Transverse colon (tissue), 4 donors: ENCODE data around the gene XRCC4. TPM values are rescaled to one million over a fixed set of nuclear protein-coding genes. Genes with fewer than 3 reads are reported as not detected.

Experiments
- DNase-seq: peaks from one replicate; pipeline ENCODE4 v3.0.0-alpha.2; 2019
- H3K27ac ChIP-seq, 4 donors: fragments of 200-600 bp; sonication (generic); 2 replicates each; pipeline ENCODE4 v1.5.1; 2016 to 2018; ENCODE audit warnings: inconsistent platforms in 4 of 4
- H3K27me3 ChIP-seq: fragments of 200-600 bp; sonication (generic); 2 replicates; pipeline ENCODE4 v1.5.1; 2017; ENCODE audit warnings: inconsistent platforms
- H3K36me3 ChIP-seq, 4 donors: fragments of 200-600 bp; sonication (generic); 2 replicates each; pipeline ENCODE4 v1.5.1; 2017 to 2019; ENCODE audit warnings: inconsistent platforms in 4 of 4
- H3K4me1 ChIP-seq, 4 donors: fragments of 200-600 bp; sonication (generic); 2 replicates each; pipeline ENCODE4 v1.5.1; 2017 to 2020; ENCODE audit warnings: inconsistent platforms in 4 of 4
- H3K4me3 ChIP-seq, 4 donors: fragments of 200-600 bp; sonication (generic); 1 replicate in 1 of 4; 2 replicates in 3 of 4; pipeline versions ENCODE4 v1.5.1 to v1.6.1; 2017 to 2019; ENCODE audit warnings: inconsistent platforms in 4 of 4
- H3K9me3 ChIP-seq, 2 donors: fragments of 200-600 bp; sonication (generic); 2 replicates each; pipeline ENCODE4 v1.5.1; 2017 to 2019; ENCODE audit warnings: inconsistent platforms in 2 of 2
- CTCF ChIP-seq, 5 experiments: fragments of 200-600 bp in 3 of 5; fragments of 450-650 bp in 2 of 5; sonication (generic) in 3 of 5; IDR thresholded peaks; 1 replicate in 2 of 5; 2 replicates in 3 of 5; pipeline ENCODE4 v1.5.1; 2016 to 2017; ENCODE audit warnings: antibody characterized with exemption in 5 of 5, inconsistent platforms in 3 of 5, mild to moderate bottlenecking in 2 of 5, moderate library complexity in 1 of 5
- EP300 ChIP-seq: sonication (generic); formaldehyde crosslinking; IDR thresholded peaks from one replicate; pipeline ENCODE4 v1.6.1; 2017; ENCODE audit warnings: antibody characterized with exemption, low read depth
- POLR2A ChIP-seq: fragments of 450-650 bp; IDR thresholded peaks from one replicate; pipeline ENCODE4 v1.6.1; 2016; ENCODE audit warnings: antibody characterized with exemption, mild to moderate bottlenecking, moderate library complexity
- POLR2AphosphoS5 ChIP-seq, 3 donors: sonication (generic); formaldehyde crosslinking; IDR thresholded peaks; one replicate each; pipeline ENCODE4 v1.6.1; 2016; ENCODE audit warnings: antibody characterized with exemption in 3 of 3
- WGBS, 2 donors: methylation state at CpG; one replicate each; pipeline ENCODE4 v1.1.5; 2018; ENCODE audit warnings: low coverage in 1 of 2; 5-methylcytosine and 5-hydroxymethylcytosine counted together
- in situ Hi-C, 4 donors: fragments of 200-750 bp; cut with MboI; loops; one replicate each; pipeline versions ENCODE4 v1.15.0 to v1.15.1; 2017; ENCODE audit warnings: low sequenced_read_pairs in 3 of 4, low pct_ligation_motif_present in 1 of 4, low pct_unique_long_range_greater_than_20kb in 1 of 4
- intact Hi-C: fragments of 100-400 bp; cut with DNase I; formaldehyde crosslinking; loops from one replicate; pipeline ENCODE4 v1.15.1; 2023; ENCODE audit warnings: low total_unique reads
- total RNA-seq, 4 donors: library from RNA; depleted of rRNA; stranded (reverse); fragments of >200 nt; gene quantifications; one replicate each; pipeline ENCODE4 v1.1.0, GENCODE V29; 2016

XRCC4 gene
- total RNA-seq, 4 donors from 2014 or later = 0.60 to 8.1 (median 7.3) TPM; not detected in 1

DNA sequence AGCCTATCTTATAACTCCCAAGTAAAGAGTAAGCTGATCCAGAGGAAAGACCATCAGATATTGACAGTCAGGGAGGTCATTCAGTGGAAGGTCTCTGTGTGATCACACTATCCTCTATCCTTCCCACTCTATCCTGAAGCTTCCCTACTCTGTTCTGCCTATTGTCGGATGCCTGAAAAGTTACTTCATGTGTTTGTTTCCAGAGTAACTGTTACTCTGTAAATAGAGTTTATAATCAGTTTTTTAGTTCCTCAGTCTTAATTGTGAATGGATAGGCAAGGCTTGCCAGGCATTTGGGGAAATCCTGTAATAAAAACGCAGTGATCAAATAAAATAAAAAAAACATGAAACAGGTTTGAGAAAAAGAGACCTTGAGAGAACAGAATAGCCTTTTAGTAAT, 79.8 kb downstream of the XRCC4 start:
- H3K27ac ChIP-seq = no peak overlapping the region
- no peaks in the 10 kb centered on the region for H3K27me3 ChIP-seq
- TF ChIP-seq POLR2A = no peak
- TF ChIP-seq POLR2AphosphoS5 (IDR thresholded peaks at IDR 0.05) = no peak
- TF ChIP-seq CTCF (IDR thresholded peaks at IDR 0.05) = no peak
- no peak for TF ChIP-seq EP300
- in situ Hi-C loops (no loop called here), intact Hi-C loops (no loop called here)
- H3K36me3 ChIP-seq = no peaks in the 10 kb centered on the region
- H3K4me1 ChIP-seq = peaks cover 0 to 6% (median 0%) of the 10 kb centered on the region in 4 donors
- WGBS, 2 donors = 39 to 48% methylated on average over 2 of the region's 2 CpGs
- no peaks in the 10 kb centered on the region for H3K9me3 ChIP-seq
- H3K4me3 ChIP-seq = no peak overlapping the region
- DNase-seq = no peak

- no peak for DNase-seq
- 57 to 93% methylated on average over 2 to 3 of the region's 3 CpGs for WGBS, 2 donors
- no peaks in the 10 kb centered on the region for H3K4me1 ChIP-seq
- TF ChIP-seq POLR2A (no peak), EP300 (no peak)
- no peaks in the 10 kb centered on the region for H3K27me3 ChIP-seq
- no peak overlapping the region for H3K27ac ChIP-seq
- no peaks in the 10 kb centered on the region for H3K36me3 ChIP-seq
- no peak overlapping the region for H3K4me3 ChIP-seq
- in situ Hi-C loops = no loop called here
- H3K9me3 ChIP-seq = no peaks in the 10 kb centered on the region
- intact Hi-C loops = no loop called here
Measured at GRCh38 chr5:83162601-83163000, 85.3 kb downstream of the XRCC4 start.

DNA sequence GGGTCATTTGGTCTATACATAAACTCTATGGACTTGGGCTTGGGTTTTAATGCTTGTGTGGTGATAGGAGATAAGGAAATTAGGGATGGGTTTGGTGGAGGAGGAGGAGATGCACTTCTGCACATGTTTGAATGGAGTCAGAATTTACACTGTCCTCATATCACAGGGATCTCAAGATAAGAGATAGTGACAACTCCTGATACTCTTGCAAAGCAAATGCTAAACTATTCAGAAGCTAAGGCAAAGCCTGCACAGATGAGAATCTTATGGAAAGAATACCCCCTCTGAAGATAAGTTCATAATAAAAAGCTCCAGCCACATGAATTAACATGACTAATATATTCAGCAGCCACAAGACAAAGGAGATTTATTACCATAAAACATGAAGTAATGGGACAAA, 90.2 kb downstream of the XRCC4 start:
- Histone ChIP-seq H3K36me3 (no peaks in the 10 kb centered on the region), H3K4me1 (no peaks in the 10 kb centered on the region), H3K27ac (no peak overlapping the region), H3K4me3 (no peak overlapping the region), H3K9me3 (no peaks in the 10 kb centered on the region), H3K27me3 (no peaks in the 10 kb centered on the region)
- in situ Hi-C loops = no loop called here
- no peak for TF ChIP-seq POLR2A
- no peak for TF ChIP-seq CTCF (IDR thresholded peaks at IDR 0.05)
- TF ChIP-seq EP300 = no peak
- TF ChIP-seq POLR2AphosphoS5 (IDR thresholded peaks at IDR 0.05) = no peak
- intact Hi-C loops = no loop called here
- no peak for DNase-seq

DNA sequence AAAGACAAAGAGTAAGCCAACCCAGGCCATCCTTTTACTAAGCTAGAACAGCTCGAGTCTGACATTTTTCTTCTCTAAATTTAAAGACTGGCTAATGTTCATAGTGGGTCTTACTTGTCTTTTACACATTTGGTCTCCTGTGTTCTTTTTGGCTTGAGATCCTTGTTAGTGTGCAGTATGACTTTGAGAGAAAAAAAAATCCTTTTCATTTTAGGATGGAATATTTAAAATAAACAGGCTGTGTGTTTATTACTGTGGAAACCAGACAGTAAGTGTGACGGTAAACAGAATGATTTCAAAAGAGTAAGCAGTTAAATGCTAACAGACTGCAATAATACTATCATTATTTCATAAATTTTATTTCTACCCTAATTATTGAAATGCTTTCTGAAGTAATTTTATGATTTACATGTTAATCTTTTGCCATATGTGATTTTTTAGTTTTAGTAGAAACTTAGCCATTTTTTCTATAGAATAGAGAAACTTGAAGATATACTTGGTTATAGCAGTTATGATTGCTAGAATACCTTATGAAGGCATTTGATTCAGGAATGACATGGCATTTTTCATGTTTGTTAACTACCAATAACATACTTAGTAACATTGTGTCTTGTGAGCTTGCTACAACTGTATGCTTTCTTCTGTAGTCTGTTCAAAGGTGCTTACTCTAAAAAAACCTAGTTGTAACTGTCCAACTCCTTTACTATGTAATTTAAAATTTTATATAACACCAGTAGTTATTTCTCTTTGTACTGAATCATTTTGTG, 92.4 kb downstream of the XRCC4 start:
- WGBS, 2 donors = 73 to 85% methylated on average over 2 of the region's 2 CpGs
- no peaks in the 10 kb centered on the region for H3K9me3 ChIP-seq

More for the DNA sequence above, 92.4 kb downstream of the XRCC4 start:
- no peak overlapping the region for H3K27ac ChIP-seq
- H3K4me3 ChIP-seq = no peak overlapping the region
- intact Hi-C loops = no loop called here
- no peaks in the 10 kb centered on the region for H3K27me3 ChIP-seq
- in situ Hi-C loops = no loop called here
- no peak for DNase-seq
- H3K4me1 ChIP-seq = no peaks in the 10 kb centered on the region
- H3K36me3 ChIP-seq = no peaks in the 10 kb centered on the region
- TF ChIP-seq EP300 (no peak), POLR2A (no peak), POLR2AphosphoS5 (IDR thresholded peaks at IDR 0.05) (no peak), CTCF (IDR thresholded peaks at IDR 0.05) (no peak)
